ENCODE data around the gene TLR4. TPM values are rescaled to one million over a fixed set of nuclear protein-coding genes. Genes with fewer than 3 reads are reported as not detected.

Gene TLR4
- total RNA-seq, 4 donors from 2014 or later: 9.7 to 46.7 (median 17.9) TPM

DNA sequence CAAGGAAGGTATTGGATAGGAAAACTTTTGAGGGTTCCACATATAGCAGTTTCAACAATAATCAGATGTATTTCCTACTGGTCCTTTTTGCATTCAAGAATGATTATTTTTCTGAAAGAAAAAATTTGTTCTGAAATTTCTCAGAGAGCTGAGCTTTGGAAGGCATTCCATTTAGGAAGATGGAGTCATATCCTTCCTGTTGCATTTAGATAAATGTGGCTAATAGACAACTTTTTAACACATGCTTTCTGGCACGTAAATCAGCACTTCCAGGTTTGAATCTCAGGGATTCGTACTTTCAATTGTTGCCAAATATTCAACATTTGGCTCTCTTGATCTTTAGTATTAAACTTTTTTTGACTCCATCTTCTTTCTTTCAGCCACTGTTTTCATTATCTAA is 24.8 kb upstream of the TLR4 start:
- Histone ChIP-seq H3K4me1 (peaks cover 0 to 14% (median 2%) of the 10 kb centered on the region in 4 donors), H3K27ac (replicated peaks in 1 of 4) (no peak overlapping the region), H3K4me3 (no peak overlapping the region), H3K9me3 (no peaks in the 10 kb centered on the region), H3K36me3 (no peaks in the 10 kb centered on the region), H3K27me3 (no peaks in the 10 kb centered on the region)
- no peak for DNase-seq (ENCODE audit: extremely low spot score)
- no peak for TF ChIP-seq POLR2AphosphoS5 (IDR thresholded peaks at IDR 0.05)
- TF ChIP-seq EP300 (IDR thresholded peaks at IDR 0.05): no peak
- TF ChIP-seq POLR2A (IDR thresholded peaks at IDR 0.05; ENCODE audit: low read depth): no peak
- TF ChIP-seq, protein P1, sequence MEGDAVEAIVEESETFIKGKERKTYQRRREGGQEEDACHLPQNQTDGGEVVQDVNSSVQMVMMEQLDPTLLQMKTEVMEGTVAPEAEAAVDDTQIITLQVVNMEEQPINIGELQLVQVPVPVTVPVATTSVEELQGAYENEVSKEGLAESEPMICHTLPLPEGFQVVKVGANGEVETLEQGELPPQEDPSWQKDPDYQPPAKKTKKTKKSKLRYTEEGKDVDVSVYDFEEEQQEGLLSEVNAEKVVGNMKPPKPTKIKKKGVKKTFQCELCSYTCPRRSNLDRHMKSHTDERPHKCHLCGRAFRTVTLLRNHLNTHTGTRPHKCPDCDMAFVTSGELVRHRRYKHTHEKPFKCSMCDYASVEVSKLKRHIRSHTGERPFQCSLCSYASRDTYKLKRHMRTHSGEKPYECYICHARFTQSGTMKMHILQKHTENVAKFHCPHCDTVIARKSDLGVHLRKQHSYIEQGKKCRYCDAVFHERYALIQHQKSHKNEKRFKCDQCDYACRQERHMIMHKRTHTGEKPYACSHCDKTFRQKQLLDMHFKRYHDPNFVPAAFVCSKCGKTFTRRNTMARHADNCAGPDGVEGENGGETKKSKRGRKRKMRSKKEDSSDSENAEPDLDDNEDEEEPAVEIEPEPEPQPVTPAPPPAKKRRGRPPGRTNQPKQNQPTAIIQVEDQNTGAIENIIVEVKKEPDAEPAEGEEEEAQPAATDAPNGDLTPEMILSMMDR (IDR thresholded peaks at IDR 0.05): no peak
- intact Hi-C loops (cut with DNase I): no loop called here
- WGBS: 48% methylated on average over 2 of the region's 2 CpGs

DNA sequence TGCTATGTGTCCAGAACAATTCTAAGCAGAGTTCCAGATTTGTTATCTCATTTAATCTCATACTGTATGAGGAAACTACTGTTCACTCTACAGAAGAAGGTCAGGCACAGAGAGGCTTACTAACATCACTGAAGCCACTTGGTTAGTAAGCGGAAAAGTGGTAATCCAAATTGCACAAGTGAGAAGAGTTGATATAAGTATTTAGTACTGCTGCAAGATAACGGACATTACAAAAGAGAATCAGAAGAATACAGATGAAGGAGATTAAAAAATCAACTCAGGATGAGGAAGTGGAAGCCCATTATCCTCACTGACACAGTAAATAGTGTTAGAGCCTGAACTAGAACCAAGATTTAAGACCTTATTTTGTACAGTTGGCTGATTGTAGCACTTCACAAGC is 22.3 kb upstream of the TLR4 start:
- no peaks in the 10 kb centered on the region for H3K36me3 ChIP-seq
- intact Hi-C loops (cut with DNase I): no loop called here
- no peak overlapping the region for H3K27ac ChIP-seq (replicated peaks in 1 of 4)
- WGBS: 87% methylated on average over 2 of the region's 2 CpGs
- TF ChIP-seq POLR2A (IDR thresholded peaks at IDR 0.05; ENCODE audit: low read depth): no peak
- no peak for DNase-seq (ENCODE audit: extremely low spot score)
- no peaks in the 10 kb centered on the region for H3K27me3 ChIP-seq
- H3K4me1 ChIP-seq: peaks cover 0 to 14% (median 2%) of the 10 kb centered on the region in 4 donors
- H3K4me3 ChIP-seq: no peak overlapping the region
- H3K9me3 ChIP-seq: no peaks in the 10 kb centered on the region

GRCh38 chr9:117682955-117683710 is 21.1 kb upstream of the TLR4 start:
- Histone ChIP-seq H3K27me3 (no peaks in the 10 kb centered on the region), H3K4me1 (peaks cover 0 to 10% (median 2%) of the 10 kb centered on the region in 4 donors), H3K27ac (replicated peaks in 1 of 4) (no peak overlapping the region), H3K4me3 (no peak overlapping the region), H3K9me3 (no peaks in the 10 kb centered on the region), H3K36me3 (no peaks in the 10 kb centered on the region)
- 71% methylated on average over 3 of the region's 3 CpGs for WGBS
- no peak for DNase-seq (ENCODE audit: extremely low spot score)
- TF ChIP-seq, protein P1 (IDR thresholded peaks at IDR 0.05): no peak
- TF ChIP-seq POLR2AphosphoS5 (IDR thresholded peaks at IDR 0.05) (no peak), POLR2A (IDR thresholded peaks at IDR 0.05; ENCODE audit: low read depth) (no peak), EP300 (IDR thresholded peaks at IDR 0.05) (no peak)
- intact Hi-C loops (cut with DNase I): no loop called here

- intact Hi-C loops (cut with DNase I): no loop called here
- no peak overlapping the region for H3K27ac ChIP-seq (replicated peaks in 1 of 4)
- no peak for DNase-seq (ENCODE audit: extremely low spot score)
- H3K9me3 ChIP-seq: no peaks in the 10 kb centered on the region
- no peaks in the 10 kb centered on the region for H3K4me1 ChIP-seq
- H3K4me3 ChIP-seq: no peak overlapping the region
- H3K36me3 ChIP-seq: no peaks in the 10 kb centered on the region
- TF ChIP-seq EP300 (IDR thresholded peaks at IDR 0.05): no peak
- no peak for TF ChIP-seq POLR2AphosphoS5 (IDR thresholded peaks at IDR 0.05)
- no peak for TF ChIP-seq POLR2A (IDR thresholded peaks at IDR 0.05; ENCODE audit: low read depth)
- TF ChIP-seq, protein P1 (IDR thresholded peaks at IDR 0.05): no peak
- H3K27me3 ChIP-seq: no peaks in the 10 kb centered on the region
- WGBS: 93% methylated on average over 2 of the region's 2 CpGs
Observed at GRCh38 chr9:117687532-117687931, 16.7 kb upstream of the TLR4 start.

DNA sequence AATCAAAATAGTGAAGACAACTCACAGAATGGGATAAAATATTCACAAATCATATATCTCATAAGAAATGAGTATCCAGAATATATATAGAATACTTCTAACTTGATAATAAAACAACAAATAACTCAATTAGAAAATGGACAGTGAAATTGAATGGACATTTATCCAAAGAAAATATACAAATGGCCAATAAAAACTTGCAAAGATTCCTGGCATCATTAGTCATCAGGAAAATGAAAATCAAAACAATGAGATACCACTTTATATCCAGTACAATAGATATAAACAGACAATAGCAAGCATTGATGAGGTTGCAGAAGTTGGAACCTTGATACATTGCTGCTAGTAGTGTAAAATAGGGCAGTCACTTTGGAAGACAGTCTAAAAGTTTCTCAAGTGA is 12.8 kb upstream of the TLR4 start:
- H3K4me1 ChIP-seq: no peaks in the 10 kb centered on the region
- H3K9me3 ChIP-seq: no peaks in the 10 kb centered on the region
- TF ChIP-seq POLR2A (IDR thresholded peaks at IDR 0.05; ENCODE audit: low read depth) (no peak), EP300 (IDR thresholded peaks at IDR 0.05) (no peak), POLR2AphosphoS5 (IDR thresholded peaks at IDR 0.05) (no peak)
- TF ChIP-seq, protein P1 (IDR thresholded peaks at IDR 0.05): no peak
- DNase-seq (ENCODE audit: extremely low spot score): no peak
- no peaks in the 10 kb centered on the region for H3K27me3 ChIP-seq
- H3K36me3 ChIP-seq: no peaks in the 10 kb centered on the region
- intact Hi-C loops (cut with DNase I): no loop called here
- H3K27ac ChIP-seq (replicated peaks in 1 of 4): no peak overlapping the region
- H3K4me3 ChIP-seq: no peak overlapping the region

All from esophagus muscularis mucosa (tissue), 4 donors.